ENCODE results near the gene GCK.

GCK gene

DNA sequence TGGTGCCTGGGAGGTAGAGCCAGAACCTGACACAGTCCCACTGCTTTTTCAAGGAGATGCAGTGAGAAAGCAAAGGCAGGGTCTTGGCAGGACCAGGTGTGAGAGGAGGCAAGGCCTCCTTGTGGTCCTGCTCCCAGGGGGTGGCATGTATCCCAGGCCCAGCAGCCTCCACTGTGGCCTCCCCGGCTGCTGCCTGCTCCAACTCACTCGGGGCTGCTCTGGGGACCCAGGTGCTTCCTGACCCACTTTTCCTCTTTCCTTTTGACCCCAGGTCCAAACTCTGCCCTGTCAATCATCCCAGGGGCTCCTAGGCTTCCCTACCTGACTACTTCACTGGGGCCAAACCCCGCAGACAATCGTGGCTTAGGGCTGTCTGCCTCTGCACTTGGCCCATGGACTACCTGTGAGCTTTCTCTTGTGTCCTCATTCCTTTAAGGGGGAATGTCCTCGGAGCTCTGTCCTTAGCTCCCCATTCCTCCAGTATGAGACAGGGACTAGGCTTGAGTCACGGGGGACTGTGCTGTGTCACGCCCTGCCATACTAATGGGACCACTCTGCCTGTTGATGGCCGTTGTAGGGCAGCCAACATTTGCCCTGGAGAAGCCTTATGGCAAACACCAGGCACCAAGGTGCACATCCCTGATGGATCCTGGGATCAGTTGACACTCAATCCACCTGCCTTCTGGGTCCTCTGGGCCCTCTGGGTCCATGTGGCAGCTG, 86.2 kb downstream of the GCK start:
- no peak for DNase-seq

DNA sequence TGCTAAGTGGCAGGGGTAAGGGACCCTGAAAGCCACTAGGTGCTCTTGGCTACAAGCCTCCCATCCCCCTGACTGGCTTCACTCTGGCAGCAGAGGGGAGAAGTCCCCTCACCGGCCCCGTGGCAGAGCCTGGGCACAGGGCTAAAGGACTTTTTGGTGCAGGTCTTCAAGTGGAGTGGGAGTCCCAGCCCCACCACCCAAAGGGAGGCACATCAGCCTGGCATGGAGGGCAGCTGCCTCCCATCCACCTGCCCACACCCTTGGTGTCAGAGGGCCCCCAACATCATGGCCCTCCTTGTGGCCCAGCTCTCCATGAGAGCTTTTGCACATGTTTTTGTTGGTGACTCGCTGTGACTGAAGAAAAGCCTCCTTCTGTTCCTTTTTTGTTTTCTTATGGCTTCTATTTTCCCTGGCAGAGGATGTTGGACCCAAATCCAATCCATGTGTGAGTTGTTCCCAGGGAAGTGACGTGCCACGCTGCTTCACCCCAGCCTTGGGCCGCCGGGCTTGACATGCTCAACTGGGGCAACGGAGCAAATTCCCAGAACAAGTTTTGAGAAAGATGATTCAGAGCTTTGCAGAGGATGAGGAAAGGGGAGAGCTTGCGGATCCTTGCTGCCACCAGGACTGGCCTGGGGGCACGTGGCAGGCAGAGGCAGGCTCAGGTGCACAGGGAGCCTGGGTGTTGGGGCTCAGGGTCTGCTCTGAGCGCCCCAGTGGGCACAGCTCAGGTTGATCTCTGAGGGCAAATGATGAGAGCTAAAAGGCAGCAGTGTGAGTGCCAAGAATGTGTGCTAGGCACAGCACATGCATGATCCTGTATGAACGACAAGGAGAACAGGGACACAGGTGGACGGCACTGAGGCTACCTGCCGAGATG, 87.0 kb downstream of the GCK start:
- DNase-seq: no peak

DNA sequence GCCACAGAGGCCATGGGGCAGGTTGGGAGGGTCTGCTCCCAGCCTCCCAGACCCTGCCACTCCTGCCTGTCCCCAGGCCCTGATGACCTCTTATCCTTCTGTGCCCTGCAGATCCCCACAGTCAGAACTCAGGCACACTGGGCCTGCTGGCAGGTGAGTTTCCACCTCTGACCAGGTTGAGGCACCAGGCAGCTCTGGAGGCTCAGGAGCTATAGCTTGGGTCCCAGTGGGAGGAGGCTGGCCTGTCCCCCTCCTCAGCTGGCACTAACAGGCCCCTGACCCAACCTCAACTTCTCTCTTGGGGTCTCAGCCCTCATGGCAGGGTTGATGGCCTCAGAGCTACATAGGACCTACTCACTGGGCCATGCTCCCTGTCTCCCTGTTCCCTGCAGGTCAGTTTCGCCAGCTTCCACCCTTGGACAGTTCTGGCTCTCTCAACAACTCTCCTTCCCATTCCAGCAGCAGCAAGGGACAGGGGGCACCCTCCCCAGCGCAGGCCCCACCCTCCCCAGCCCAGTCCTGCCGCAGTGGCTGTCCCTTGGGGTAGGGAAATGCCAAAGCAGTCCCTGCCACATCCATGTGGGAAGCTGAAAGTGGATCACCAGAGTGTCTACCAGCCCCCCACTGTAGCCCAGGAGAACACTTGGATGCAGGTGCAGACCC, 87.8 kb downstream of the GCK start:
- no peak for DNase-seq

DNA sequence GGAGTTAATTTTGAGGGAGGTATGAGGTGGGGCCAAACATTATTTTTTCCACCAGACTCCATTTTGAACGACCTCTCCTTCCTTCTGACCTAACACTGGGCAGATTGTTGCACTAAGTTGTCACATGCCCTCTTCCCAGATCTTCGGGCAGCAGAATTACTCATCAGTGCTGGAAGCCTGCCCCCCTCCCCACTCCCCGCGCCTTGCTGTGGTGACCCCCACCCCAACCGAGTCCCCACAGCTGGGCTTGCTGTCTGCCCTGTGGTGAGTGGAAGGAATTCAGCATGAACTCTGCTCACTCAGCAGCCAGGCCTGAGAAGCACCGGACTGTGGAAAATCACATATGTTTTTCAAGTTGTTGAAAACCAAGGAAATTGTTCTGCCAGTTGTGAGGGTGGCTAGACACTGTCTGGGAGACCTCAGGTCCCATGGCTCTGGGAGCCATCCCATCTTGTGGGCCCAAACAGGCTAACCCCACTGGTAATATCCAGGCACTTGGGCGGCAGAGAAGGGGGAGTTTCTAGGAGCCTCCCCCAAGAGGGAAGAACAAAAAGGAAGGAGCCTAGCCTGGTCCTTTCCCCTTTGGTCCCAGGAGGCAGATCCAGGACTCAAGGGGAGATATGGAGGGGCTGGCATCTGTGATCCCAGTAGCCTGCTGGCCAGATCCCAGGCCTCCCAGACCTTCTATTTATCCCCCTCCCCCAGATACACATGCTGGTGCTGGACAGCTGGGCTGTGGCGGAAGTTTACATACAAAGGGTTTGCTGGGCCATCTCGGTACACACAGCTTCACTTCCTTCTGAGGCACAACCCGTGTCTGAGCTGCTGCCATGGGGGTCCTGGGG, 88.6 kb downstream of the GCK start:
- DNase-seq: no peak

DNA sequence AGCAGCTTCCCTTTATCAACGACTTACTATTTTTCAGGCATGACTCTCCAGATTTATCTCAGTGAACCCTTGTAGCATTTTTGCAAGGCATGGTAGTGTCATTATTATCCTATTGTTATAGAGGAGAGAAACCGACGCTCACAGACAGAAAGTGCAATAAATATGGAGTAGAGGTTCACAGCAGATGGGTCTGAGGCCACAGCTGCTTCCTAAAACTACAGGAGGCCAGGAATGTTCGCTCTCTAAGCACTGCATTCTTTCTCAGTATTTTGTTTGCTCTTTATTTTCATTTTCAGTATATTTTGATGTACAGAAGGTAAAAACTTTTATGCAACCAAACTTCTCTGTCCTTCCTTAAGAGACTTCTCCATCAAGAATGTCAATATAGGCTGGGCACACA, 89.6 kb downstream of the GCK start:
- no peak for DNase-seq

DNA sequence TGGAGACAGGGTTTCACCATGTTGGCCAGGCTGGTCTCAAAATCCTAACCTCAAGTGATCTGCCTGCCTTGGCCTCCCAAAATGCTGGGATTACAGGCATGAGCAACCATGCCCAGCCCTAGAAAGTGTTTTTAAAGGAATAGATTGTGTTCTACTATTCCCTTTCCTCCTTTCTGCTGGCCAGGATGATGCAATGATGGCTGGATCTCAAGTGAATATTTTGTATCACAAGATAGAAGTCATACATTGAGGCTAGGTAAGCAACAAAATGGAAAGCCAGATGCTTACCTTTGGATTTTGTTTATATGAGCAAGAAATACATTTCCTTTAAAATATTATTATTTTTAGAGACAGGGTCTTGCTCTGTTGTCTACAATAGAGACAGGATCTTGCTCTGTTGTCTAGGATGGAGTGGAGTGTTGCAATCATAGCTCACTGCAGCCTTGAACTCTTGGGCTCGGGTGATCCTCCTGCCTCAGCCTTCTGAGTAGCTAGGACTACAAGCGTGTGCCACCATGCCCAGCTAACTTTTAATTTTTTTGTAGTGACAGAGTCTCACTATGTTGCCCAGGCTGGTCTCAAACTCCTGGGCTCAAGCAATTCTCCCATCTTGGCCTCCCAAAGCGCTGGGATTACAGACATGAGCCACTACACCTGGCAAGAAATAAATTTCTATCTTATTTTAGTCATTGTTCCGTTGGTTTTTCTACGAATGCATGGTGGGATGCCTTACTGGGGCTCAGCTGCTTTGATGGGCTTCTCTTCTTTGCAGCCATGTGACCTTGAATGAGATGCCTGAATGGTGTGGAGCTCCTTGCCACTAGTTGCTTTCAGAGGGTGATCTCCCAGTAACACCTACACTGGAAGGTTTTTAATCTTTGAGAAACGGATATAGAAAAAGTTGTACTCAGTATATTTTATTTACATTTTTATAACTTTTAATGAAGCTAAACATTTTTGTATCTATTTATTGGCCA, 90.9 kb downstream of the GCK start:
- DNase-seq: no peak

DNA sequence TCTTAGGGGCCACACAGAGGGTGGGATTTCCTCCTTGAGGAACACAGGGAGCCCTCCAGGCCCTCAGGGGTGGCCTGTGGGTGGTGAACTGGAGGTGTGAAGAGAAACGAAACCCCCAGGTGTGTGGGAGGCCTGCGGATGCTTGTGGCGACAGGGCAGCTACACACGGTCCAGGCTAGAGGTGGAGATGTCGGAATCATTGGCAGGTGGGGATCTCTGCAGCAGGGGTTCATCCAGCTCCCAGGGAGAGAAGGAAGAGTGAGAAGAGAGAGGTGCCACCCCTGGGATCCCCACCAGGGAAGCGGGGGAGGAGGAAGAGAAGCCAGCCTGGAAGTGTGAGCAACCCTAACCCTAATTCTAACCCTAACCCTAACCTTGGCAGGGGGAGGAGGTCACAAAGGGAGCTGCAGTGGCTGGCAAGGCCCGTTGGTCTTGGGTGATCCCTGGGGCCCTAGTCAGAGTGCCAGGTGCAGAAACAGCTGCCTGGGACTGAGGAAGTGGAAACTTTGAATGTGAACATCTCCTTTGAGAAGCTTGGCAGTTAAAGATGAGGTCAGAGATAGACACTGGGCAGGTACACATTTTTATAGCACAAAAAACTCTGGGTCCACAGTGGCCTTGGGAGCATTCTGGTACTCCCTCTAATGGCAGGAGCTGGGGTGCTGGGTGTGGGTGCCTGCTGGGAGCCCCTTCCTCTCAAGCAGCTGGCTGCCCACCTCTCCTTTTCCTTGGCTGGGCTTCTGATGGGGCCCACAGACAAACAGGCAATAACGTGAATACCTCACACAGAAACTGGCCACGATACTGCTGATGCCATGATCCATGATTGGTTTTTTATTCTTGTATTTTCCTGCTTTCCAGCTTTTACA, 91.9 kb downstream of the GCK start:
- no peak for DNase-seq

DNA sequence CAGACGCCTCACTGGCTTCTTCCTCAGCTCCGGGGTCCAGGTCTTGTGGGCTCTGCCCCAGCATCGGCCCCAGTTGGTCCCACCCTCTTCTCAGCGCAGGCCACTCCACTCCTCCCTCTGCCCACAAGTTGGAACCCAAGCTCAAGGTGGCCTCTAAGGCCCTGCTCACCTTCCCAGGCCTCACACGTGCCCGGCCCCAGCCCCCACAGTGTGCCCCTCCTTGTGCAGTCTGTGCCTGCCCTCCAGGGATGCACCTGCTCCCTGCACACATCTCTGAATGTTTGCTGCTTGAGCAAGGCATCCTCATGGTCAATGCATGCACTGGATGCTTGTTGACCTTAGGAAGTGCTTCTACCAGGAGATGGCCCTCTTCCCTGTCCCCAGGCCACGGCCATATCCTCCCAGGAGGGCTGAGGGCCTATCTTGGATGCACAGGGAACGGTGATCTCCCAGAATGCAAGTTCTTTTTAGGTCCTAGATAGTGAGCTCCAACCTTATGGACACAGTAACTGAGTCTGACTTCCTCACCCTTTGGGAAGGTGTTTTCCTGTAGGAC, 92.8 kb downstream of the GCK start:
- DNase-seq: no peak

DNA sequence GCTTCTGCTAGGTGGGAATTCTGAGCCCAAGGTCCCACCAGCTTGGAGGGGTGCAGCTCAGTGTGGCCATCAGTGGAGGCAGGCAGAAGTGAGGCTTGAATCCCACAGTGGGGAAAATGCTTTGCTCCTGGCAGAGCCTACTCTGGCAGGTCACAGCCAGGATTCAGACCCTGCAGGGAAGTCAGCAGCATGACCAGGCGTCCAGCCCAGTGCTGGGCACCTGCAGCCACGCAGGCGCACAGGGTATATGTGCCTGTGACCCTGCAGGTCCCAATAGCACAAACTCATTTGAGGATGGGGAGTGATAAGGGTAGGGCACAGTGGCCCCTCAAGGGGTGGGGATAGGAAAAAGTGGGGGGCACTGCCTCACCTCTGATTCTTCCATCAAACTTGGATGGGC, 93.5 kb downstream of the GCK start:
- no peak for DNase-seq

DNA sequence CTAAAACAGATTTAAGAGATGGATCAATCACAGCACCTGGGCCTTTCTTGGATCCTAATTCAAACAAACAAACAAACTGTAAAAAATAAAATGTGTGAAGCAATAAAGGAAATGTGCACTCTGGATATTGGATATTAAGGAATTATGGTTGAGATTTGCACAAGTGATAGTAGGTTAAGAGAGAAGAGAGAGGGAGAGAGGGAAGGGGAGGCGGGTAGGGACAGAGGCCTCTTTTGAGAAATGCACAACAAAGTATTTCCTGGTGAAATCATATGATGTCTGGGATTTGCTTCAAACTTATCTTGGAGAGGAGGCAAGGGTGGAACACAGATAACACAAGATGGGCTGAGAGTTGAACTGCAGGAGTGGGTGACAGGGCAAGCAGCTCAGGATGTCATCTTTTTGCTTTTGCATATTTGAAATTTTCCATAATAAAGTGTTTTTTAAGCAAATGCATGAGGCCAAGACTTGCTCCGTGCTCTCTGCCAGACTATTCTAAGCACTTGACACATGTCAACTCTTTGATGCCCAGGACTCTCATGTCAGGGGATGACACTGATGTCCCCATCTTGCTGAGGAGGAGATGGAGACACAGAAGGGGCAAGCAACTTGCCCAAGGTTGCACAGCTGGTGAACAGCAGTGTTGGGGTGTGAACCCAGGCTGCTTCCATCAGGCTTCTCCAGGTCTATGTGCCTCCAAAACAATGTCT, 94.2 kb downstream of the GCK start:
- DNase-seq: no peak

DNA sequence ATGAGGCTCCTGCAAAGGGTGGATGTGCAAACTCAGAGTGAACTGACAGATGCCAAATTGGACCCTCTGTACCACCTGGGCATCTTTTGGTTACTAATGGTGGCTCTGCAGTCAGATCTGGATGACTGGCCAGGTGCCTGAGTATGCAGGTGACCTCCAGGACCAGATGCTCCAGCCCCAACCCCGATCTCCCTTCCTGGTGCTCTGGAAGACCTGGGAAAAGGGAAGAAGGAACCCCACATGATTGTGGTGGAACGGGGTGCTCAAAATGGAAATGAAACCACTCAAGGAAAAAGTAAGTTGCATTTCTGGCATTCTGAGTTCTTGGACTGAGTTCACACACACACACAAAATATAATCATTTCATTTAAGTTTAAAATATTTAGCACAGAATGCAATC, 94.9 kb downstream of the GCK start:
- no peak for DNase-seq
